Testis (tissue), 2 donors: Measurements from ENCODE around the gene INSR.

ENCODE experiments used
- CTCF ChIP-seq, 3 experiments: fragments of 450-650 bp in 2 of 3; fragments of 200-600 bp in 1 of 3; sonication (generic) in 1 of 3; IDR thresholded peaks; one replicate each; pipeline ENCODE4 v1.5.1; 2016 to 2019; ENCODE audit warnings: antibody characterized with exemption in 3 of 3, mild to moderate bottlenecking in 2 of 3, moderate library complexity in 1 of 3
- POLR2A ChIP-seq: fragments of 450-650 bp; IDR thresholded peaks from one replicate; pipeline ENCODE4 v1.6.1; 2017; ENCODE audit warnings: antibody characterized with exemption, mild to moderate bottlenecking, moderate library complexity

DNA sequence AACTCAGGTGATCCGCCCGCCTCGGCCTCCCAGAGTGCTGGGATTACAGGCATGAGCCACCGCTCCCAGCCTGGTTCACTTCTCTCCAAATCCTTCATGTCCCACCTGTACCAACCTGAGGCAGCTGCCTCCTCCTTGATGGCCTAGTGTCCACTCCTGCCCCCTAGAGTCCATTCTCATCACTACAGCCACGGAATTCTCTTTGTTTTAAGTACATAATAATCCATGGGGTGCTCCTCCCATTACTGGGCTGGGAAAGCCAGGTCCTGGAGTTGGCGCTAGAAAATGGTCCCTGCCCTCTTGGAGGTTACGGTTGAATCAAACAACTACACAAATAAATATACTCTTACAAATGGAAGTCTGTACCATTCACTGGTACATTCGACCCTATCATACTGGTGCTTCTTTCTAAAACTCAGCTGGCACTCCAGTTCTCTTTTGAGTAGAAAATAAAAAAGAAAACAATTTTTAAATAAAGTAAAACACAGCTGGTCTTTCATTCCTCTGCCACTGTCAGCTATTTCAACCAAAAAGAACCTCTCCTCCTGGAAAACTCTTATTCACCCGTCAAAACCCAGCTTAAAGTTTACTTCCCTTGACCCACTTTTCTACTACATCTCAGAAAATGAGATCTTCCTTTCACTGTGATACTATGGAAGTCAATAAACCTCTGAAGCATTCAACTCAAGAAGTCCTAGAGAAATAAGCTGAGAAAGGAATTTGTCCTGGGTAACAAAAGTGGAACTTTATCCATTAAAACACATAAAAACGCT is 32.1 kb upstream of the INSR start:
- TF ChIP-seq CTCF (IDR thresholded peaks at IDR 0.05), result peak in 1 of 3 experiments; percentile 24
- TF ChIP-seq POLR2A, result no peak
